HG03280 (cell line): ENCODE measurements around the gene OFD1.
A peak's percentile ranks its signal among the peaks of the same experiment; 100 is the strongest.
"Not testable (repeated sequence)": the region's sequence is repeated elsewhere in the genome, so short reads cannot be mapped to it uniquely, and the experiment has no call there.

ENCODE experiments used
- ATAC-seq: cut with Tn5 transposase; IDR thresholded peaks from one replicate; pipeline ENCODE4 v1.9.1; 2021; ENCODE audit warnings: mild to moderate bottlenecking, moderate library complexity; ENCODE audit not compliant: unreplicated experiment

Gene OFD1

GRCh38 chrX:13702111-13702789, 32.3 kb upstream of the OFD1 start:
- no peak for ATAC-seq

- no peak for ATAC-seq
These were observed 31.4 kb upstream of the OFD1 start for GRCh38 chrX:13703135-13703534.

- no peak for ATAC-seq
These were observed 31.0 kb upstream of the OFD1 start for GRCh38 chrX:13703589-13703988.

- no peak for ATAC-seq
These were observed 23.4 kb upstream of the OFD1 start for GRCh38 chrX:13711141-13711540.

- ATAC-seq: no peak
These were observed 18.1 kb upstream of the OFD1 start for GRCh38 chrX:13716455-13716854.

- ATAC-seq: no peak
These were observed 17.6 kb upstream of the OFD1 start for GRCh38 chrX:13716905-13717304.

- ATAC-seq: no peak
These were observed 16.7 kb upstream of the OFD1 start for GRCh38 chrX:13717700-13718472.

- ATAC-seq: no peak
These were observed 15.2 kb upstream of the OFD1 start for GRCh38 chrX:13719192-13719856.

GRCh38 chrX:13721371-13721770, 13.2 kb upstream of the OFD1 start:
- no peak for ATAC-seq

GRCh38 chrX:13721819-13722519, 12.6 kb upstream of the OFD1 start:
- no peak for ATAC-seq

GRCh38 chrX:13724878-13725277, 9.7 kb upstream of the OFD1 start:
- not testable (repeated sequence) for ATAC-seq

GRCh38 chrX:13726583-13726982, 8.0 kb upstream of the OFD1 start:
- ATAC-seq: not testable (repeated sequence)

GRCh38 chrX:13730523-13730922, 4.0 kb upstream of the OFD1 start:
- not testable (repeated sequence) for ATAC-seq

- no peak for ATAC-seq
These were observed 2.1 kb upstream of the OFD1 start for GRCh38 chrX:13732246-13733067.

GRCh38 chrX:13733506-13733905, 1.0 kb upstream of the OFD1 start:
- ATAC-seq: no peak

GRCh38 chrX:13741695-13742094, 7.1 kb downstream of the OFD1 start:
- ATAC-seq: no peak

GRCh38 chrX:13742397-13743176, 8.0 kb downstream of the OFD1 start:
- ATAC-seq: peak; percentile 94

GRCh38 chrX:13747836-13748235, 13.3 kb downstream of the OFD1 start:
- ATAC-seq: no peak

GRCh38 chrX:13748486-13748885, 13.9 kb downstream of the OFD1 start:
- no peak for ATAC-seq

GRCh38 chrX:13750204-13750603, 15.7 kb downstream of the OFD1 start:
- ATAC-seq: no peak
